ENCODE measurements around the gene CELSR1. TPM values are rescaled to one million over a fixed set of nuclear protein-coding genes. Genes with fewer than 3 reads are reported as not detected.

CELSR1 gene
- total RNA-seq, 1 donor from 2014 or later: 0.27 TPM

GRCh38 chr22:46500201-46500600 lies 37.2 kb downstream of the CELSR1 start:
- Mint-ChIP-seq H3K9me3 (ENCODE audit: unreplicated experiment) (peaks cover 4% of the 10 kb centered on the region), H3K4me1 (ENCODE audit: low read depth, unreplicated experiment) (peaks cover 9% of the 10 kb centered on the region), H3K27me3 (ENCODE audit: unreplicated experiment) (no peaks in the 10 kb centered on the region), H3K4me3 (ENCODE audit: unreplicated experiment) (no peak overlapping the region), H3K27ac (ENCODE audit: unreplicated experiment) (no peak overlapping the region), H3K36me3 (ENCODE audit: unreplicated experiment) (no peaks in the 10 kb centered on the region)
- TF ChIP-seq CTCF (IDR thresholded peaks at IDR 0.05; ENCODE audit: partially characterized antibody, unreplicated experiment): no peak
- DNase-seq: peak; percentile 60

- Mint-ChIP-seq H3K4me1 (ENCODE audit: low read depth, unreplicated experiment) (peaks cover 9% of the 10 kb centered on the region), H3K27me3 (ENCODE audit: unreplicated experiment) (no peaks in the 10 kb centered on the region), H3K27ac (ENCODE audit: unreplicated experiment) (no peak overlapping the region), H3K4me3 (ENCODE audit: unreplicated experiment) (no peak overlapping the region), H3K9me3 (ENCODE audit: unreplicated experiment) (peaks cover 4% of the 10 kb centered on the region), H3K36me3 (ENCODE audit: unreplicated experiment) (no peaks in the 10 kb centered on the region)
- no peak for DNase-seq
- TF ChIP-seq CTCF (IDR thresholded peaks at IDR 0.05; ENCODE audit: partially characterized antibody, unreplicated experiment): no peak
These were observed 37.6 kb downstream of the CELSR1 start for GRCh38 chr22:46499805-46500189.

- peak overlapping the region; percentile 8 for H3K4me3 Mint-ChIP-seq (ENCODE audit: unreplicated experiment)
- peak; percentile 74 for DNase-seq
- peaks cover 4% of the 10 kb centered on the region for H3K36me3 Mint-ChIP-seq (ENCODE audit: unreplicated experiment)
- H3K9me3 Mint-ChIP-seq (ENCODE audit: unreplicated experiment): no peaks in the 10 kb centered on the region
- peaks cover 6% of the 10 kb centered on the region for H3K4me1 Mint-ChIP-seq (ENCODE audit: low read depth, unreplicated experiment)
- peaks cover 5% of the 10 kb centered on the region for H3K27me3 Mint-ChIP-seq (ENCODE audit: unreplicated experiment)
- H3K27ac Mint-ChIP-seq (ENCODE audit: unreplicated experiment): peak overlapping the region; percentile 59
- no peak for TF ChIP-seq CTCF (IDR thresholded peaks at IDR 0.05; ENCODE audit: partially characterized antibody, unreplicated experiment)
These were observed 45.5 kb downstream of the CELSR1 start for GRCh38 chr22:46491946-46492345.

GRCh38 chr22:46490538-46490937 lies 46.9 kb downstream of the CELSR1 start:
- no peak for TF ChIP-seq CTCF (IDR thresholded peaks at IDR 0.05; ENCODE audit: partially characterized antibody, unreplicated experiment)

GRCh38 chr22:46486996-46487717 lies 50.3 kb downstream of the CELSR1 start:
- no peaks in the 10 kb centered on the region for H3K36me3 Mint-ChIP-seq (ENCODE audit: unreplicated experiment)
- no peak overlapping the region for H3K4me3 Mint-ChIP-seq (ENCODE audit: unreplicated experiment)
- peaks cover 8% of the 10 kb centered on the region for H3K27me3 Mint-ChIP-seq (ENCODE audit: unreplicated experiment)
- no peaks in the 10 kb centered on the region for H3K9me3 Mint-ChIP-seq (ENCODE audit: unreplicated experiment)
- H3K4me1 Mint-ChIP-seq (ENCODE audit: low read depth, unreplicated experiment): peaks cover 7% of the 10 kb centered on the region
- peak; percentile 40 for DNase-seq
- no peak overlapping the region for H3K27ac Mint-ChIP-seq (ENCODE audit: unreplicated experiment)
- no peak for TF ChIP-seq CTCF (IDR thresholded peaks at IDR 0.05; ENCODE audit: partially characterized antibody, unreplicated experiment)

More at GRCh38 chr22:46490538-46490937, 46.9 kb downstream of the CELSR1 start:
- Mint-ChIP-seq H3K27me3 (ENCODE audit: unreplicated experiment) (peaks cover 7% of the 10 kb centered on the region), H3K27ac (ENCODE audit: unreplicated experiment) (no peak overlapping the region), H3K9me3 (ENCODE audit: unreplicated experiment) (no peaks in the 10 kb centered on the region), H3K4me3 (ENCODE audit: unreplicated experiment) (no peak overlapping the region), H3K36me3 (ENCODE audit: unreplicated experiment) (peaks cover 4% of the 10 kb centered on the region), H3K4me1 (ENCODE audit: low read depth, unreplicated experiment) (peaks cover 6% of the 10 kb centered on the region)
- no peak for DNase-seq

All from glutamatergic neuron (in vitro differentiated cells).